H1 (cell line): ENCODE data around the gene SUSD6. TPM values are rescaled to one million over a fixed set of nuclear protein-coding genes. Genes with fewer than 3 reads are reported as not detected.
A peak's percentile ranks its signal among the peaks of the same experiment; 100 is the strongest.

ENCODE experiments used
- CTCF ChIA-PET: fragments of 300-600 bp; sonication (Branson Sonifier 250); formaldehyde crosslinking; loops from one replicate; lab custom pipeline; 2021; ENCODE audit not compliant: partially characterized antibody; lab: Charles Lee
- POLR2A ChIA-PET: fragments of 300-600 bp; sonication (Branson Sonifier 250); formaldehyde crosslinking; loops from one replicate; lab custom pipeline; 2021; ENCODE audit warnings: inconsistent platforms; ENCODE audit not compliant: partially characterized antibody; lab: Charles Lee
- DNase-seq, 2 experiments: peaks; one replicate each; pipeline versions ENCODE4 v3.0.0 to v3.0.0-alpha.2; 2010 to 2022; ENCODE audit warnings: low spot score in 2 of 2, low read depth in 1 of 2, mixed read lengths in 1 of 2
- FAIRE-seq: peaks from 2 replicates; lab custom pipeline; 2011; peaks lifted over from hg19 to GRCh38; lab: Jason Lieb, UNC
- H2AFZ ChIP-seq: 2 replicates; pipeline ENCODE4 v1.8.1; 2012; ENCODE audit warnings: low read length, inconsistent platforms
- H2AK5ac ChIP-seq: 2 replicates; pipeline ENCODE4 v1.6.1; 2013; ENCODE audit warnings: low read depth, low read length
- H2BK120ac ChIP-seq: replicated peaks from 2 replicates; pipeline ENCODE3; 2013; ENCODE audit warnings: low read depth, low read length, inconsistent platforms
- H2BK12ac ChIP-seq: 2 replicates; pipeline ENCODE4 v1.6.1; 2013; ENCODE audit warnings: low read depth, low read length
- H2BK15ac ChIP-seq: 2 replicates; pipeline ENCODE4 v1.6.1; 2013; ENCODE audit warnings: low read length
- H2BK20ac ChIP-seq: 2 replicates; pipeline ENCODE4 v1.6.1; 2013; ENCODE audit warnings: low read length
- H2BK5ac ChIP-seq: 2 replicates; pipeline ENCODE4 v1.6.1; 2013; ENCODE audit warnings: low read depth, low read length
- H3K14ac ChIP-seq: 2 replicates; pipeline ENCODE4 v1.6.1; 2013; ENCODE audit warnings: inconsistent platforms; ENCODE audit not compliant: insufficient read length
- H3K18ac ChIP-seq: 2 replicates; pipeline ENCODE4 v1.6.1; 2013; ENCODE audit warnings: low read length; ENCODE audit errors: extremely low read depth
- H3K23ac ChIP-seq: 2 replicates; pipeline ENCODE4 v1.6.1; 2013; ENCODE audit warnings: inconsistent platforms; ENCODE audit not compliant: insufficient read length
- H3K23me2 ChIP-seq: 2 replicates; pipeline ENCODE4 v1.6.1; 2013; ENCODE audit warnings: low read depth, low read length
- H3K27ac ChIP-seq: 2 replicates; pipeline ENCODE4 v1.6.1; 2011; ENCODE audit warnings: low read depth, low read length, inconsistent platforms
- H3K27me3 ChIP-seq, 4 experiments: replicated peaks in 1 of 4; 1 replicate in 1 of 4; 2 replicates in 3 of 4; pipeline versions ENCODE4 v1.6.1 to v1.8.1; 2011 to 2013; ENCODE audit warnings: low read length in 3 of 4, mild to moderate bottlenecking in 3 of 4, inconsistent platforms in 2 of 4, mixed read lengths in 2 of 4, moderate library complexity in 1 of 4; ENCODE audit not compliant: control insufficient read depth in 3 of 4, insufficient read depth in 3 of 4; ENCODE audit errors: extremely low read depth in 1 of 4
- H3K36me3 ChIP-seq, 4 experiments: 2 replicates each; pipeline versions ENCODE4 v1.6.1 to v1.8.1; 2011 to 2013; ENCODE audit warnings: mild to moderate bottlenecking in 4 of 4, low read length in 3 of 4, moderate library complexity in 2 of 4, control low read depth in 1 of 4, inconsistent platforms in 1 of 4; ENCODE audit not compliant: insufficient read depth in 4 of 4, control insufficient read depth in 2 of 4
- H3K4ac ChIP-seq: replicated peaks from 2 replicates; pipeline ENCODE3; 2013; ENCODE audit warnings: low read length, low read depth, mixed read lengths, inconsistent platforms; ENCODE audit not compliant: insufficient read length
- H3K4me1 ChIP-seq, 4 experiments: replicated peaks in 1 of 4; 1 replicate in 1 of 4; 2 replicates in 3 of 4; pipeline versions ENCODE4 v1.6.1 to v1.8.1; 2011 to 2013; ENCODE audit warnings: low read length in 3 of 4, inconsistent platforms in 2 of 4, mixed read lengths in 1 of 4; ENCODE audit not compliant: insufficient read depth in 4 of 4, control insufficient read depth in 3 of 4
- H3K4me2 ChIP-seq, 2 experiments: 2 replicates each; pipeline versions ENCODE4 v1.6.1 to v1.8.1; 2011 to 2013; ENCODE audit warnings: low read depth in 2 of 2, low read length in 2 of 2, control low read depth in 1 of 2, inconsistent platforms in 1 of 2, mild to moderate bottlenecking in 1 of 2; ENCODE audit not compliant: insufficient read depth in 1 of 2
- H3K4me3 ChIP-seq, 4 experiments: fragments of 200-600, 300-600 bp in 1 of 4; sonication (generic), shearing (Covaris generic), sonication (Bioruptor Twin) in 1 of 4; 2 replicates each; pipeline versions ENCODE4 v1.5.1 to v1.8.1; 2011 to 2016; ENCODE audit warnings: low read length in 4 of 4, low read depth in 3 of 4, control low read depth in 2 of 4, inconsistent platforms in 2 of 4, mild to moderate bottlenecking in 2 of 4, mixed read lengths in 1 of 4, moderate library complexity in 1 of 4; ENCODE audit not compliant: insufficient read depth in 2 of 4; ENCODE audit errors: extremely low read depth in 1 of 4
- H3K56ac ChIP-seq: replicated peaks from 2 replicates; pipeline ENCODE3; 2013; ENCODE audit warnings: low read depth, mild to moderate bottlenecking, mixed read lengths, low read length, inconsistent platforms; ENCODE audit not compliant: insufficient read length
- H3K79me1 ChIP-seq: 2 replicates; pipeline ENCODE4 v1.6.1; 2013; ENCODE audit warnings: low read depth, low read length, control low read depth
- H3K79me2 ChIP-seq, 2 experiments: 2 replicates each; pipeline versions ENCODE4 v1.6.1 to v1.8.1; 2012 to 2013; ENCODE audit warnings: low read length in 2 of 2, mild to moderate bottlenecking in 2 of 2, inconsistent platforms in 1 of 2; ENCODE audit not compliant: insufficient read depth in 2 of 2, control insufficient read depth in 1 of 2
- H3K9ac ChIP-seq, 4 experiments: replicated peaks in 1 of 4; 1 replicate in 1 of 4; 2 replicates in 3 of 4; pipeline versions ENCODE4 v1.6.1 to v1.8.1; 2011 to 2013; ENCODE audit warnings: low read depth in 3 of 4, low read length in 3 of 4, control low read depth in 2 of 4, mild to moderate bottlenecking in 2 of 4, moderate library complexity in 2 of 4, inconsistent platforms in 1 of 4; ENCODE audit errors: extremely low read depth in 1 of 4
- H3K9me3 ChIP-seq, 2 experiments: 2 replicates each; pipeline versions ENCODE4 v1.6.1 to v1.8.1; 2012 to 2013; ENCODE audit warnings: mild to moderate bottlenecking in 2 of 2, moderate library complexity in 2 of 2, control low read depth in 1 of 2, inconsistent platforms in 1 of 2, low read depth in 1 of 2, low read length in 1 of 2, mixed read lengths in 1 of 2; ENCODE audit not compliant: insufficient read depth in 2 of 2
- H4K20me1 ChIP-seq, 2 experiments: replicated peaks in 1 of 2; 2 replicates each; pipeline versions ENCODE3 to v1.8.1; 2011 to 2013; ENCODE audit warnings: inconsistent platforms in 2 of 2, low read length in 2 of 2, mild to moderate bottlenecking in 1 of 2; ENCODE audit not compliant: insufficient read depth in 2 of 2, control insufficient read depth in 1 of 2
- H4K5ac ChIP-seq: 2 replicates; pipeline ENCODE4 v1.6.1; 2013; ENCODE audit warnings: low read length, low read depth, mixed read lengths, inconsistent platforms; ENCODE audit not compliant: insufficient read length
- H4K8ac ChIP-seq: 2 replicates; pipeline ENCODE4 v1.8.0; 2013; ENCODE audit warnings: mild to moderate bottlenecking, moderate library complexity, low read length, inconsistent platforms; ENCODE audit not compliant: insufficient read depth; ENCODE audit errors: extremely low read depth
- H4K91ac ChIP-seq: replicated peaks from 2 replicates; pipeline ENCODE3; 2013; ENCODE audit warnings: low read length, mixed read lengths, inconsistent platforms; ENCODE audit not compliant: insufficient read length
- CBX8 ChIP-seq: fragments of 300-800, 300-1000 bp; sonication (generic); IDR thresholded peaks from 2 replicates; pipeline ENCODE4 v1.7.1; 2016; ENCODE audit warnings: low read depth, low read length, borderline replicate concordance
- CTBP2 ChIP-seq: IDR thresholded peaks from 2 replicates; pipeline ENCODE4 v1.7.0; 2011; ENCODE audit warnings: borderline replicate concordance, mild to moderate bottlenecking, moderate library complexity, mixed read lengths, low read length; ENCODE audit not compliant: insufficient read depth, insufficient read length
- EP300 ChIP-seq, 2 experiments: IDR thresholded peaks; 1 replicate in 1 of 2; 2 replicates in 1 of 2; pipeline ENCODE4 v1.6.1; 2011 to 2012; ENCODE audit warnings: low read depth in 2 of 2, low read length in 2 of 2, mild to moderate bottlenecking in 2 of 2, borderline replicate concordance in 1 of 2, inconsistent platforms in 1 of 2, moderate library complexity in 1 of 2
- GABPA ChIP-seq: IDR thresholded peaks from 2 replicates; pipeline ENCODE4 v1.6.1; 2011; ENCODE audit warnings: mild to moderate bottlenecking, low read length, moderate library complexity, borderline replicate concordance; ENCODE audit not compliant: insufficient read depth
- KDM1A ChIP-seq: fragments of 200-600, 300-600 bp; sonication (generic); IDR thresholded peaks from 2 replicates; pipeline ENCODE4 v1.7.1; 2016; ENCODE audit warnings: mild to moderate bottlenecking, low read length, borderline replicate concordance
- POLR2A ChIP-seq, 2 experiments: IDR thresholded peaks; 1 replicate in 1 of 2; 2 replicates in 1 of 2; pipeline ENCODE4 v1.6.1; 2011; ENCODE audit warnings: low read depth in 2 of 2, low read length in 2 of 2, mild to moderate bottlenecking in 2 of 2; ENCODE audit errors: control extremely low read depth in 1 of 2
- POLR2AphosphoS5 ChIP-seq: IDR thresholded peaks from 2 replicates; pipeline ENCODE4 v1.6.1; 2011; ENCODE audit warnings: low read depth, low read length
- RFX5 ChIP-seq: IDR thresholded peaks from 2 replicates; pipeline ENCODE4 v1.6.1; 2011; ENCODE audit warnings: low read depth, low read length, improper control_type of control experiment, borderline replicate concordance
- WGBS, 2 experiments: shearing (Covaris generic) in 1 of 2; methylation state at CpG; one replicate each; pipeline versions ENCODE4 v1.1.6 to v1.1.7; 2013 to 2015; ENCODE audit warnings: low lambda C conversion rate in 2 of 2, mixed read lengths in 2 of 2, inconsistent platforms in 1 of 2, low coverage in 1 of 2, missing lambda C conversion rate in 1 of 2; ENCODE audit not compliant: insufficient replicate concordance in 2 of 2, insufficient coverage in 1 of 2, insufficient read length in 1 of 2; ENCODE audit errors: extremely low coverage in 1 of 2, missing lambda C conversion rate in 1 of 2; 5-methylcytosine and 5-hydroxymethylcytosine counted together
- polyA plus RNA-seq, 7 experiments: library from polyadenylated mRNA; depleted of rRNA in 3 of 7; stranded (reverse) in 5 of 7; unstranded in 2 of 7; fragments of >200 nt in 5 of 7; fragments of 200-250 nt in 2 of 7; gene quantifications; 1 replicate in 5 of 7; 2 replicates in 1 of 7; 4 replicates in 1 of 7; pipeline versions ENCODE4 v1.2.1 to v1.2.3, GENCODE V29; 2011 to 2013; ENCODE audit warnings: missing spikeins in 2 of 7, mixed read lengths in 2 of 7
- total RNA-seq: library from RNA; stranded (reverse); fragmentation: NEBNext Ultra II Directional; extraction: Animal tissue kit (Norgen Biotek cat#: 25700); gene quantifications from 2 replicates; pipeline ENCODE4 v1.2.1, GENCODE V29; 2021
- TF ChIP-seq, protein P1 (sequence below), 3 experiments: IDR thresholded peaks; 1 replicate in 2 of 3; 2 replicates in 1 of 3; pipeline versions ENCODE4 v1.5.1 to v1.6.1; 2011; ENCODE audit warnings: low read length in 3 of 3, mild to moderate bottlenecking in 3 of 3, inconsistent platforms in 2 of 3, low read depth in 1 of 3, moderate library complexity in 1 of 3; ENCODE audit not compliant: insufficient read depth in 1 of 3; ENCODE audit errors: control extremely low read depth in 1 of 3

SUSD6 gene
- total and polyA plus RNA-seq, 2 of the 8 experiments (the other 6 are each of a cell fraction or from before 2014, with no cell fraction given): 3.0 to 3.8 TPM

DNA sequence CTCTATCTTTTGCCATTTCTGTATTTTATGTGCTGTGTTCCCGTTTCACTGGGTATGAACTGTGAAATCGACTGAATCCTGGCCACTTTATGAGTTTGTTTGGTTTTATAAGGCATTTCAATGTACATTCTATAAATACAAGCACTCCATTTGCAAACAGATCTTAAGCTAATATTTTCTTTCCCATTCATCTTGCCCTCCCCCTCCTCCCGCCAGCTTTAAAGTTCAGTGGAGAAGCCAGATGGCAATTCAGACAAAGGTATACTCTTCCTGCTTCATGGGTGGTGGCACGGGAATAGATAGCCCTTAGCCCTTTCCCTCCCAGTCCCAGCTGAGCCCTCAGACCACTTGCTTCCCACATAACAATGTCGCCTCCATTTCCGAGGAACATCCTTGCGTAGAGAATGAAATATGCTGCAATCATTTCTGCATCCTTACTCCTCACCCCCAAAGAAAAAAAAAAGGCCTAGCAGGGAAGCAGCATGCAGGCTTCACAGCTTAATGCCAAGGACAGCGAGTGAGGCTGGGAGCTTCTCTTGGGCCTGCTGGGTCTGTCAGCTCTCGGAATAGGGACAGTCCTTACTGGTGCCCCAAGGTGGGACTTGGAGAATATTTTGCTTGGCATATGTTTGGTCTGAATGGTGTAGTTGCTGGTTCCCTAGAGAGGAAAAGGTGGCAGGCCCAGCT, 102.7 kb downstream of the SUSD6 start:
- peak overlapping the region; percentile 30 for H4K5ac ChIP-seq
- no peaks in the 10 kb centered on the region for H4K20me1 ChIP-seq
- H3K4me1 ChIP-seq: peaks cover 16 to 32% (median 28%) of the 10 kb centered on the region in 4 experiments
- no peak overlapping the region for H3K14ac ChIP-seq
- no peak for FAIRE-seq
- 58% methylated on average over 9 of the region's 9 CpGs; no CpG with 5 or more reads in 1 of the 2 experiments for WGBS, 2 experiments
- no peak overlapping the region for H3K23ac ChIP-seq
- peak overlapping the region; percentile 72; the same call in 1 of the 2 replicates for H2BK15ac ChIP-seq
- H3K9ac ChIP-seq: peak overlapping the region in 1 of 4 experiments; percentile 18; a peak in 3 of 7 replicates
- no peak overlapping the region for H2AFZ ChIP-seq
- ChIA-PET CTCF (interaction anchor here (0.7 to 3.9 kb wide), 13 partner anchors 11 to 215 kb away, joined by 3 to 13 read pairs (median 4); partner anchors contain the start of gene CCDC177), POLR2A (interaction anchor here (1.2 kb wide), 1 partner anchor 10 kb away, joined by 3 read pairs; no protein-coding TSS in a partner anchor)
- no peaks in the 10 kb centered on the region for H3K79me1 ChIP-seq
- no peaks in the 10 kb centered on the region for H3K9me3 ChIP-seq
- peak overlapping the region; percentile 92 for H4K91ac ChIP-seq
- H4K8ac ChIP-seq: no peak overlapping the region
- peak overlapping the region in 1 of 2 experiments; percentile 54; a peak in 1 of 4 replicates for H3K4me2 ChIP-seq
- H3K23me2 ChIP-seq: no peaks in the 10 kb centered on the region
- peak overlapping the region; percentile 99 for H2BK5ac ChIP-seq
- H3K4ac ChIP-seq: peak overlapping the region; percentile 36
- no peaks in the 10 kb centered on the region for H3K27me3 ChIP-seq
- DNase-seq: no peak
- no peak overlapping the region for H3K56ac ChIP-seq
- H2BK12ac ChIP-seq: peak overlapping the region; percentile 22; the same call in 1 of the 2 replicates
- H2BK20ac ChIP-seq: peak overlapping the region; percentile 97
- peak overlapping the region; percentile 62 for H3K18ac ChIP-seq
- H2AK5ac ChIP-seq: peak overlapping the region; percentile 48; the same call in 1 of the 2 replicates
- H3K27ac ChIP-seq: no peak overlapping the region; the same call in 1 of the 2 replicates
- H3K79me2 ChIP-seq: no peaks in the 10 kb centered on the region
- H3K36me3 ChIP-seq: no peaks in the 10 kb centered on the region
- H2BK120ac ChIP-seq: peak overlapping the region; percentile 68
- no peak overlapping the region for H3K4me3 ChIP-seq
- TF ChIP-seq, protein P1, sequence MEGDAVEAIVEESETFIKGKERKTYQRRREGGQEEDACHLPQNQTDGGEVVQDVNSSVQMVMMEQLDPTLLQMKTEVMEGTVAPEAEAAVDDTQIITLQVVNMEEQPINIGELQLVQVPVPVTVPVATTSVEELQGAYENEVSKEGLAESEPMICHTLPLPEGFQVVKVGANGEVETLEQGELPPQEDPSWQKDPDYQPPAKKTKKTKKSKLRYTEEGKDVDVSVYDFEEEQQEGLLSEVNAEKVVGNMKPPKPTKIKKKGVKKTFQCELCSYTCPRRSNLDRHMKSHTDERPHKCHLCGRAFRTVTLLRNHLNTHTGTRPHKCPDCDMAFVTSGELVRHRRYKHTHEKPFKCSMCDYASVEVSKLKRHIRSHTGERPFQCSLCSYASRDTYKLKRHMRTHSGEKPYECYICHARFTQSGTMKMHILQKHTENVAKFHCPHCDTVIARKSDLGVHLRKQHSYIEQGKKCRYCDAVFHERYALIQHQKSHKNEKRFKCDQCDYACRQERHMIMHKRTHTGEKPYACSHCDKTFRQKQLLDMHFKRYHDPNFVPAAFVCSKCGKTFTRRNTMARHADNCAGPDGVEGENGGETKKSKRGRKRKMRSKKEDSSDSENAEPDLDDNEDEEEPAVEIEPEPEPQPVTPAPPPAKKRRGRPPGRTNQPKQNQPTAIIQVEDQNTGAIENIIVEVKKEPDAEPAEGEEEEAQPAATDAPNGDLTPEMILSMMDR (IDR thresholded peaks at IDR 0.05; ENCODE audit: control extremely low read depth in 1 of 3, insufficient read depth in 1 of 3, low read depth in 1 of 3, low read length in 3 of 3): no peak
- no peak for TF ChIP-seq POLR2A (IDR thresholded peaks at IDR 0.05; ENCODE audit: control extremely low read depth in 1 of 2, low read depth in 2 of 2, low read length in 2 of 2)
- no peak for TF ChIP-seq POLR2AphosphoS5
- no peak for TF ChIP-seq KDM1A
- no peak for TF ChIP-seq RFX5
- no peak for TF ChIP-seq GABPA
- TF ChIP-seq CBX8: no peak
- no peak for TF ChIP-seq CTBP2
- no peak for TF ChIP-seq EP300 (IDR thresholded peaks at IDR 0.05; ENCODE audit: borderline replicate concordance in 1 of 2, low read depth in 2 of 2, low read length in 2 of 2)
